Endothelial cell of umbilical vein (primary cell): Measurements from ENCODE around the gene RALGAPA1. TPM values are rescaled to one million over a fixed set of nuclear protein-coding genes. Genes with fewer than 3 reads are reported as not detected.

Experiments used
- BruUV-seq: library from RNA; stranded (reverse); fragments of 400-500 nt; replicated peaks from 2 replicates; lab custom pipeline; 2021; lab: Mats Ljungman, UMichigan
- CTCF ChIA-PET: fragments of 300-600, 350-600 bp; sonication (Branson Sonifier 250); formaldehyde crosslinking; loops from one replicate; lab custom pipeline; 2021; ENCODE audit warnings: antibody characterized with exemption, inconsistent platforms; lab: Charles Lee
- POLR2A ChIA-PET: fragments of 300-600, 350-600 bp; sonication (Branson Sonifier 250); formaldehyde crosslinking; loops from one replicate; lab custom pipeline; 2021; ENCODE audit warnings: antibody characterized with exemption, inconsistent platforms; lab: Charles Lee
- DNase-seq: peaks from one replicate; pipeline ENCODE4 v3.0.0-alpha.2; 2011; ENCODE audit warnings: low read depth, low spot score
- FAIRE-seq: peaks from 2 replicates; lab custom pipeline; 2011; peaks lifted over from hg19 to GRCh38; lab: Jason Lieb, UNC
- H2AFZ ChIP-seq: 2 replicates; pipeline ENCODE4 v1.6.0; 2012; ENCODE audit warnings: low read depth, low read length, control low read depth, inconsistent platforms
- H3K27ac ChIP-seq: 2 replicates; pipeline ENCODE4 v1.5.1; 2011; ENCODE audit warnings: low read depth, mild to moderate bottlenecking, control low read depth, low read length, moderate library complexity; ENCODE audit not compliant: insufficient read depth
- H3K27me3 ChIP-seq, 2 experiments: 2 replicates each; pipeline versions ENCODE4 v1.6.0 to v1.6.1; 2011; ENCODE audit warnings: low read length in 2 of 2, mixed read lengths in 1 of 2; ENCODE audit not compliant: control insufficient read depth in 2 of 2, insufficient read depth in 2 of 2
- H3K36me3 ChIP-seq, 2 experiments: 2 replicates in 1 of 2; 3 replicates in 1 of 2; pipeline ENCODE4 v1.5.1; 2011; ENCODE audit warnings: low read length in 2 of 2, mild to moderate bottlenecking in 1 of 2, moderate library complexity in 1 of 2; ENCODE audit not compliant: control insufficient read depth in 2 of 2, insufficient read depth in 2 of 2; ENCODE audit errors: extremely low read depth in 1 of 2
- H3K4me1 ChIP-seq: 3 replicates; pipeline ENCODE4 v1.5.1; 2011; ENCODE audit warnings: mild to moderate bottlenecking, low read length; ENCODE audit not compliant: control insufficient read depth, insufficient read depth; ENCODE audit errors: extremely low read depth
- H3K4me2 ChIP-seq: 2 replicates; pipeline ENCODE4 v1.6.1; 2011; ENCODE audit warnings: low read length, control low read depth, mixed read lengths; ENCODE audit not compliant: insufficient read depth
- H3K4me3 ChIP-seq, 3 experiments: fragments of 200-600 bp in 1 of 3; sonication (generic), shearing (Covaris generic) in 1 of 3; replicated peaks in 1 of 3; 2 replicates each; pipeline ENCODE4 v1.5.1; 2011 to 2016; ENCODE audit warnings: control low read depth in 3 of 3, low read length in 3 of 3, mild to moderate bottlenecking in 2 of 3, inconsistent platforms in 1 of 3, low read depth in 1 of 3, moderate library complexity in 1 of 3; ENCODE audit not compliant: insufficient read depth in 1 of 3
- H3K79me2 ChIP-seq: 2 replicates; pipeline ENCODE4 v1.6.0; 2012; ENCODE audit warnings: low read length, inconsistent platforms; ENCODE audit not compliant: control insufficient read depth, insufficient read depth
- H3K9ac ChIP-seq: replicated peaks from 2 replicates; pipeline ENCODE3; 2011; ENCODE audit warnings: low read length, control low read depth; ENCODE audit not compliant: insufficient read depth; ENCODE audit errors: extremely low read depth
- H3K9me1 ChIP-seq: replicated peaks from 3 replicates; pipeline ENCODE4 v1.6.0; 2011; ENCODE audit warnings: mild to moderate bottlenecking, low read length; ENCODE audit not compliant: control insufficient read depth, insufficient read depth; ENCODE audit errors: extremely low read depth
- H3K9me3 ChIP-seq: replicated peaks from 2 replicates; pipeline ENCODE4 v1.5.1; 2012; ENCODE audit warnings: low read length, inconsistent platforms; ENCODE audit not compliant: control insufficient read depth, insufficient read depth
- H4K20me1 ChIP-seq: replicated peaks from 2 replicates; pipeline ENCODE3; 2011; ENCODE audit warnings: mild to moderate bottlenecking, low read length; ENCODE audit not compliant: control insufficient read depth, insufficient read depth; ENCODE audit errors: extremely low read depth
- EZH2 ChIP-seq: IDR thresholded peaks from 2 replicates; pipeline ENCODE4 v1.6.1; 2012; ENCODE audit warnings: borderline replicate concordance, low read depth, mild to moderate bottlenecking, moderate library complexity, low read length, inconsistent platforms; ENCODE audit not compliant: severe bottlenecking
- POLR2AphosphoS5 ChIP-seq: IDR thresholded peaks from 2 replicates; pipeline ENCODE4 v1.6.1; 2012; ENCODE audit warnings: low read depth, mild to moderate bottlenecking, control low read depth, low read length, moderate library complexity; ENCODE audit not compliant: insufficient read depth
- dilution Hi-C: fragments of 300-500 bp; cut with MboI; formaldehyde crosslinking; loops from one replicate; pipeline ENCODE4 v1.15.0; 2019; ENCODE audit warnings: low sequenced_read_pairs; ENCODE audit not compliant: extremely low pct_ligation_motif_present
- intact Hi-C: fragments of 100-400 bp; cut with micrococcal nuclease; formaldehyde crosslinking; loops from one replicate; pipeline ENCODE4 v1.10.0; 2022
- polyA plus RNA-seq, 4 experiments: library from polyadenylated mRNA; depleted of rRNA in 3 of 4; stranded (reverse) in 3 of 4; unstranded in 1 of 4; fragments of >200 nt; gene quantifications; 2 replicates each; pipeline versions ENCODE4 v1.2.1 to v1.2.3, GENCODE V29; 2011 to 2012; ENCODE audit warnings: missing spikeins in 1 of 4
- total RNA-seq: library from RNA; stranded (reverse); gene quantifications from 2 replicates; pipeline ENCODE4 v1.2.3, GENCODE V29; 2021
- TF ChIP-seq, protein P1 (sequence below): IDR thresholded peaks from 2 replicates; pipeline ENCODE4 v1.6.1; 2011; ENCODE audit not compliant: insufficient read depth, insufficient read length
- TF ChIP-seq, protein P2 (sequence below), 2 donors: IDR thresholded peaks; 1 replicate in 1 of 2; 2 replicates in 1 of 2; pipeline ENCODE4 v1.5.1; 2011; ENCODE audit warnings: low read length in 2 of 2, mild to moderate bottlenecking in 2 of 2, moderate library complexity in 2 of 2, control low read depth in 1 of 2, inconsistent platforms in 1 of 2, low read depth in 1 of 2; ENCODE audit not compliant: insufficient read depth in 1 of 2; ENCODE audit errors: extremely low read depth in 1 of 2

Gene RALGAPA1
- total and polyA plus RNA-seq, 2 donors (not counting 3 experiments of a cell fraction or from before 2014, with no cell fraction given): 6.1 to 30.9 TPM

DNA sequence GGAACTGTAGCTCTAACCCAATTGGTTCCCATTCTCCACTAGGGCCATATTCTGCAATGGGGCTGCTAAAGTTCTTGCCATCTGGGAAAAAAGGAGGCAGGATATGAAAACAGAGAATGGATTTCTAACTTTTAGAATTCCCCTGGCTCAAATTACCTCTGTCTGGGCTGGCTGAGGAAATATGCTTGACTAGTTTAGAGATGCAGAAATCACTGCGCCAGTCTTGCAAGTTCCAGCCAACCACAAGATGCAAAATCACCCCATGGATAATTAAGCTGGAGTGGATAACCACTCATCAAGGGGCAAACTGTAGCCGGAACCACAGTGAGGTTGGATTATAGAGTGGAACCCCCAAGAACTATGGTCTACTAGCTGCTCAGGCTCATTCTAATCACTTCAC lies 126.3 kb downstream of the RALGAPA1 start:
- no peaks in the 10 kb centered on the region for H3K79me2 ChIP-seq
- no peak overlapping the region for H2AFZ ChIP-seq
- H3K27me3 ChIP-seq: no peaks in the 10 kb centered on the region
- no peaks in the 10 kb centered on the region for H3K9me3 ChIP-seq
- ChIA-PET POLR2A (no interaction called here), CTCF (interaction anchor here (2.1 to 2.8 kb wide), 2 partner anchors 12 to 542 kb away, joined by 6 to 12 read pairs; no protein-coding TSS in a partner anchor)
- H3K4me2 ChIP-seq: no peak overlapping the region
- no peaks in the 10 kb centered on the region for H3K9me1 ChIP-seq
- H3K4me3 ChIP-seq: no peak overlapping the region
- dilution Hi-C loops: loop anchor here (25.0 kb wide), 1 partner anchor 246 kb away; no protein-coding TSS in a partner anchor
- no peak overlapping the region for H3K9ac ChIP-seq
- TF ChIP-seq, protein P1, sequence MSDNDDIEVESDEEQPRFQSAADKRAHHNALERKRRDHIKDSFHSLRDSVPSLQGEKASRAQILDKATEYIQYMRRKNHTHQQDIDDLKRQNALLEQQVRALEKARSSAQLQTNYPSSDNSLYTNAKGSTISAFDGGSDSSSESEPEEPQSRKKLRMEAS: no peak
- TF ChIP-seq, protein P2, sequence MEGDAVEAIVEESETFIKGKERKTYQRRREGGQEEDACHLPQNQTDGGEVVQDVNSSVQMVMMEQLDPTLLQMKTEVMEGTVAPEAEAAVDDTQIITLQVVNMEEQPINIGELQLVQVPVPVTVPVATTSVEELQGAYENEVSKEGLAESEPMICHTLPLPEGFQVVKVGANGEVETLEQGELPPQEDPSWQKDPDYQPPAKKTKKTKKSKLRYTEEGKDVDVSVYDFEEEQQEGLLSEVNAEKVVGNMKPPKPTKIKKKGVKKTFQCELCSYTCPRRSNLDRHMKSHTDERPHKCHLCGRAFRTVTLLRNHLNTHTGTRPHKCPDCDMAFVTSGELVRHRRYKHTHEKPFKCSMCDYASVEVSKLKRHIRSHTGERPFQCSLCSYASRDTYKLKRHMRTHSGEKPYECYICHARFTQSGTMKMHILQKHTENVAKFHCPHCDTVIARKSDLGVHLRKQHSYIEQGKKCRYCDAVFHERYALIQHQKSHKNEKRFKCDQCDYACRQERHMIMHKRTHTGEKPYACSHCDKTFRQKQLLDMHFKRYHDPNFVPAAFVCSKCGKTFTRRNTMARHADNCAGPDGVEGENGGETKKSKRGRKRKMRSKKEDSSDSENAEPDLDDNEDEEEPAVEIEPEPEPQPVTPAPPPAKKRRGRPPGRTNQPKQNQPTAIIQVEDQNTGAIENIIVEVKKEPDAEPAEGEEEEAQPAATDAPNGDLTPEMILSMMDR (IDR thresholded peaks at IDR 0.05; ENCODE audit: extremely low read depth in 1 of 2, insufficient read depth in 1 of 2, low read depth in 1 of 2, low read length in 2 of 2): no peak
- no peak for TF ChIP-seq EZH2
- no peak for TF ChIP-seq POLR2AphosphoS5
- intact Hi-C loops: loop anchor here (10.0 kb wide), 1 partner anchor 468 kb away; no protein-coding TSS in a partner anchor
- DNase-seq (no peak), FAIRE-seq (no peak)
- no TSS peak for BruUV-seq
- no peaks in the 10 kb centered on the region for H3K4me1 ChIP-seq
- H3K27ac ChIP-seq: no peak overlapping the region
- no peaks in the 10 kb centered on the region for H4K20me1 ChIP-seq
- peaks cover 0 to 4% of the 10 kb centered on the region in 2 experiments for H3K36me3 ChIP-seq
